DND-41 (cell line): Measurements from ENCODE around the gene RNF144A.

Experiments
- EZH2 ChIP-seq: IDR thresholded peaks from 3 replicates; pipeline ENCODE4 v1.6.1; 2012; ENCODE audit warnings: borderline replicate concordance, low read depth, mild to moderate bottlenecking, moderate library complexity, low read length, inconsistent platforms; ENCODE audit not compliant: severe bottlenecking
- TF ChIP-seq, protein P1 (sequence below): IDR thresholded peaks from 2 replicates; pipeline ENCODE4 v1.5.1; 2012; ENCODE audit warnings: borderline replicate concordance, low read length, moderate library complexity, mild to moderate bottlenecking; ENCODE audit not compliant: poor library complexity, severe bottlenecking; ENCODE audit errors: extremely low read depth

GRCh38 chr2:6957031-6957714, 40.0 kb downstream of the RNF144A start:
- TF ChIP-seq, protein P1, sequence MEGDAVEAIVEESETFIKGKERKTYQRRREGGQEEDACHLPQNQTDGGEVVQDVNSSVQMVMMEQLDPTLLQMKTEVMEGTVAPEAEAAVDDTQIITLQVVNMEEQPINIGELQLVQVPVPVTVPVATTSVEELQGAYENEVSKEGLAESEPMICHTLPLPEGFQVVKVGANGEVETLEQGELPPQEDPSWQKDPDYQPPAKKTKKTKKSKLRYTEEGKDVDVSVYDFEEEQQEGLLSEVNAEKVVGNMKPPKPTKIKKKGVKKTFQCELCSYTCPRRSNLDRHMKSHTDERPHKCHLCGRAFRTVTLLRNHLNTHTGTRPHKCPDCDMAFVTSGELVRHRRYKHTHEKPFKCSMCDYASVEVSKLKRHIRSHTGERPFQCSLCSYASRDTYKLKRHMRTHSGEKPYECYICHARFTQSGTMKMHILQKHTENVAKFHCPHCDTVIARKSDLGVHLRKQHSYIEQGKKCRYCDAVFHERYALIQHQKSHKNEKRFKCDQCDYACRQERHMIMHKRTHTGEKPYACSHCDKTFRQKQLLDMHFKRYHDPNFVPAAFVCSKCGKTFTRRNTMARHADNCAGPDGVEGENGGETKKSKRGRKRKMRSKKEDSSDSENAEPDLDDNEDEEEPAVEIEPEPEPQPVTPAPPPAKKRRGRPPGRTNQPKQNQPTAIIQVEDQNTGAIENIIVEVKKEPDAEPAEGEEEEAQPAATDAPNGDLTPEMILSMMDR = no peak
- TF ChIP-seq EZH2 = no peak
